Hepatocyte (in vitro differentiated cells): Measurements from ENCODE around the gene TMEM259. TPM values are rescaled to one million over a fixed set of nuclear protein-coding genes. Genes with fewer than 3 reads are reported as not detected.

Experiments
- DNase-seq: peaks from one replicate; pipeline ENCODE4 v3.0.0-alpha.2; 2016; ENCODE audit warnings: low spot score
- H2AFZ ChIP-seq: fragments of 200-600 bp; sonication (generic); 2 replicates; pipeline ENCODE4 v1.6.0; 2016; ENCODE audit warnings: antibody characterized with exemption, mild to moderate bottlenecking
- H3K27ac ChIP-seq: fragments of 200-600 bp; sonication (generic); 2 replicates; pipeline ENCODE4 v1.5.1; 2016; ENCODE audit warnings: mild to moderate bottlenecking
- H3K27me3 ChIP-seq: fragments of 200-600 bp; sonication (generic); 2 replicates; pipeline ENCODE4 v1.6.1; 2016
- H3K36me3 ChIP-seq: fragments of 200-600 bp; sonication (generic); replicated peaks from 2 replicates; pipeline ENCODE4 v1.5.1; 2016; ENCODE audit warnings: low read depth; ENCODE audit not compliant: insufficient read depth
- H3K4me1 ChIP-seq: fragments of 200-600 bp; sonication (generic); 2 replicates; pipeline ENCODE4 v1.5.1; 2016; ENCODE audit warnings: mild to moderate bottlenecking, moderate library complexity; ENCODE audit not compliant: insufficient read depth
- H3K4me2 ChIP-seq: fragments of 200-600 bp; sonication (generic); 2 replicates; pipeline ENCODE4 v1.6.0; 2016
- H3K4me3 ChIP-seq: fragments of 200-600 bp; sonication (generic); 2 replicates; pipeline ENCODE4 v1.5.1; 2016; ENCODE audit warnings: mild to moderate bottlenecking
- H3K79me2 ChIP-seq: fragments of 200-600 bp; sonication (generic); 2 replicates; pipeline ENCODE4 v1.6.0; 2017; ENCODE audit warnings: mild to moderate bottlenecking
- H3K9me2 ChIP-seq: fragments of 200-600 bp; sonication (generic); replicated peaks from 2 replicates; pipeline ENCODE4 v1.6.0; 2017; ENCODE audit warnings: mild to moderate bottlenecking; ENCODE audit not compliant: insufficient read depth
- H3K9me3 ChIP-seq: fragments of 200-600 bp; sonication (generic); 2 replicates; pipeline ENCODE4 v1.5.1; 2016; ENCODE audit warnings: low read depth, mild to moderate bottlenecking
- H4K20me1 ChIP-seq: fragments of 200-600 bp; sonication (generic); 2 replicates; pipeline ENCODE4 v1.6.0; 2016; ENCODE audit warnings: mild to moderate bottlenecking; ENCODE audit not compliant: insufficient read depth, poor library complexity, severe bottlenecking
- EZH2 ChIP-seq: fragments of 200-600 bp; sonication (generic); IDR thresholded peaks from 2 replicates; pipeline ENCODE4 v1.6.1; 2016; ENCODE audit warnings: antibody characterized with exemption, mild to moderate bottlenecking, borderline replicate concordance
- EZH2phosphoT487 ChIP-seq: fragments of 200-600 bp; sonication (generic); IDR thresholded peaks from one replicate; pipeline ENCODE4 v1.6.1; 2018; ENCODE audit warnings: antibody characterized with exemption, mild to moderate bottlenecking, low read depth, moderate library complexity; ENCODE audit not compliant: unreplicated experiment, severe bottlenecking
- WGBS: methylation state at CpG from one replicate; pipeline ENCODE4 v1.1.6; 2016; ENCODE audit warnings: low lambda C conversion rate; ENCODE audit errors: missing lambda C conversion rate; 5-methylcytosine and 5-hydroxymethylcytosine counted together
- polyA plus RNA-seq: library from polyadenylated mRNA; unstranded; fragments of >200 nt; fragmentation: Nextera tagmentation; extraction: Ambion mirVana; gene quantifications from 2 replicates; pipeline ENCODE4 v1.2.1, GENCODE V29; 2016
- total RNA-seq: library from RNA; depleted of rRNA; stranded (reverse); fragments of >200 nt; gene quantifications from 2 replicates; pipeline ENCODE4 v1.2.3, GENCODE V29; 2014
- TF ChIP-seq, protein P1 (sequence below): fragments of 200-600 bp; sonication (generic); IDR thresholded peaks from 2 replicates; pipeline ENCODE4 v1.5.1; 2016; ENCODE audit warnings: antibody characterized with exemption, mild to moderate bottlenecking; ENCODE audit not compliant: poor library complexity

TMEM259 gene
- total and polyA plus RNA-seq, 2 experiments from 2014 or later, result 169 to 311 TPM

DNA sequence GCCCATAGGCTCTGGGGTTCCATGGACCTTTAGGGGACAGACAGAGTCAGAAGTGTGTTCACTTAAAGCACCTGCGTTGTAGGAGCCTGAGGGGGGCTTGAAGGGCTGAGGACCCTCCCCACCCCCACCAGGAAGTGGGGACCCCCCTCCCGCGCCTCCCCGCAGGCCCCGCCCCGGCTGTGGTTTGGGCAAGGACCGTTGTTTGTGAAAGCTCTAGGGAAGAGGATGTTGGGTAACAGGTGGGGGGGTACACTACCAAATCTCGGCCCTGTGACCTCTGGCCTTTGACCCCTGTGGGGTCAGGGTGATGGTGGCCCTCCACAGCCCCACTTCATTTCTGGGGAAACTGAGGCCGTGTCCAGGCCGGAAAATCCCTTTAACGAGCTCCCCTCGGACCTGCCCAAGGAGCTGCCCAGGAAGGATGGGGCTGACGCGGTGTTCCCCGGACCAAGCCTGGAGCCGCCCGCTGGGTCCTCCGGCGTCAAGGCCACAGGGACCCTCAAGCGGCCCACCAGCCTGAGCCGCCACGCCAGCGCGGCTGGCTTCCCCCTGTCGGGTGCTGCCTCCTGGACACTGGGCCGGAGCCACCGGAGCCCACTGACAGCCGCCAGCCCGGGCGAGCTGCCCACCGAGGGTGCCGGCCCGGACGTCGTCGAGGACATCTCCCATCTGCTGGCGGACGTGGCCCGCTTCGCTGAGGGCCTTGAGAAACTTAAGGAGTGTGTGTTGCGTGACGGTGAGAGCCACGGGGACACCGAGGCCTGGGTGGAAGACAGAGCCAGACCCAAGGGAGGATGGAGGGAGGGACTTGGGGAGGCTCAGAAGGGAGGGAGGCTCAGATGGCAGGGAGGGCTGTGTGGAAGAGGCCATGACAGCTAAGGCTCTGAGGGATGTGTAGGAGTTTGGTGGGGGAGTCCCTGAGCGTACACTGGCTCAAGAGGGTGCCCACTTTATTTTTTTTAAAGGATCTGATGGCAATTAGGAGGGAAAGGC, 47.4 kb upstream of the TMEM259 start:
- Histone ChIP-seq H3K4me1 (peaks cover 28% of the 10 kb centered on the region), H3K9me3 (no peaks in the 10 kb centered on the region), H3K27ac (no peak overlapping the region), H3K27me3 (peaks cover 50% of the 10 kb centered on the region), H3K79me2 (no peaks in the 10 kb centered on the region), H3K9me2 (no peaks in the 10 kb centered on the region), H3K36me3 (no peaks in the 10 kb centered on the region), H2AFZ (no peak overlapping the region), H3K4me2 (no peak overlapping the region), H4K20me1 (no peaks in the 10 kb centered on the region), H3K4me3 (no peak overlapping the region)
- TF ChIP-seq EZH2phosphoT487 (no peak), EZH2 (no peak)
- TF ChIP-seq, protein P1, sequence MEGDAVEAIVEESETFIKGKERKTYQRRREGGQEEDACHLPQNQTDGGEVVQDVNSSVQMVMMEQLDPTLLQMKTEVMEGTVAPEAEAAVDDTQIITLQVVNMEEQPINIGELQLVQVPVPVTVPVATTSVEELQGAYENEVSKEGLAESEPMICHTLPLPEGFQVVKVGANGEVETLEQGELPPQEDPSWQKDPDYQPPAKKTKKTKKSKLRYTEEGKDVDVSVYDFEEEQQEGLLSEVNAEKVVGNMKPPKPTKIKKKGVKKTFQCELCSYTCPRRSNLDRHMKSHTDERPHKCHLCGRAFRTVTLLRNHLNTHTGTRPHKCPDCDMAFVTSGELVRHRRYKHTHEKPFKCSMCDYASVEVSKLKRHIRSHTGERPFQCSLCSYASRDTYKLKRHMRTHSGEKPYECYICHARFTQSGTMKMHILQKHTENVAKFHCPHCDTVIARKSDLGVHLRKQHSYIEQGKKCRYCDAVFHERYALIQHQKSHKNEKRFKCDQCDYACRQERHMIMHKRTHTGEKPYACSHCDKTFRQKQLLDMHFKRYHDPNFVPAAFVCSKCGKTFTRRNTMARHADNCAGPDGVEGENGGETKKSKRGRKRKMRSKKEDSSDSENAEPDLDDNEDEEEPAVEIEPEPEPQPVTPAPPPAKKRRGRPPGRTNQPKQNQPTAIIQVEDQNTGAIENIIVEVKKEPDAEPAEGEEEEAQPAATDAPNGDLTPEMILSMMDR, result no peak
- WGBS, result 94% methylated on average over 39 of the region's 45 CpGs
- no peak for DNase-seq

DNA sequence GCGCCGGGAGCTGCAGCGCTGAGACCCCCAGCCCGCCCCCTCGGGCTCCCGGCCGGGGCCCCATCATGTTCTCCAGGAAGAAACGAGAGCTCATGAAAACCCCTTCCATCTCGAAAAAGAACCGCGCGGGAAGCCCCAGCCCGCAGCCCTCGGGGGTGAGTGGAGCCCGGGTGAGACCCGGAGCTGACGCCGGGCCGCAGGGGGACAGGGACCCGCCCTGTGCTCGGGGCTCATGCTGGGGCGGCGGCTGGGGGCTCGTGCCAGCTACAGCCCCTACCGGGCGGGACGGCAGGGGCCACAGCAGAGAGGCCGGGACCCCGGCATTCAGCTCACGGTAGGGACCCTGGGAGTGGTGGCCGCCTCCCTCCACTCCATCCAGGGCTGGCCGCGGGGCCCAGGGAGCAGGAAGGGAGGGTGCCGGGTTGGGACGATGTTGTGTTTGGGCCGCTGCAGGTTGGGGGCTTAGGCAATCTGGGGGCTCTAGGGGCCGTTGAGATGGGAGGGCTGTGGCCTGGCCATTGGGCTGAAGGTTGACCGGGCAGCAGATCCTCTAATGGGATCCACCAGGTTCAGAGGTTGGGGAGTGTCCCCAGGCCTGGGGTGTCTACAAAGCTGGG, 46.5 kb upstream of the TMEM259 start:
- Histone ChIP-seq H3K9me2 (no peaks in the 10 kb centered on the region), H3K4me3 (no peak overlapping the region), H3K36me3 (no peaks in the 10 kb centered on the region), H3K4me2 (peak overlapping the region; percentile 93), H2AFZ (no peak overlapping the region), H3K27ac (no peak overlapping the region), H3K9me3 (no peaks in the 10 kb centered on the region), H3K27me3 (peaks cover 50% of the 10 kb centered on the region), H3K4me1 (peaks cover 28% of the 10 kb centered on the region), H4K20me1 (no peaks in the 10 kb centered on the region), H3K79me2 (no peaks in the 10 kb centered on the region)
- TF ChIP-seq EZH2phosphoT487 (no peak), EZH2 (no peak)
- TF ChIP-seq, protein P1, result no peak
- no peak for DNase-seq
- WGBS, result 21% methylated on average over 27 of the region's 38 CpGs

DNA sequence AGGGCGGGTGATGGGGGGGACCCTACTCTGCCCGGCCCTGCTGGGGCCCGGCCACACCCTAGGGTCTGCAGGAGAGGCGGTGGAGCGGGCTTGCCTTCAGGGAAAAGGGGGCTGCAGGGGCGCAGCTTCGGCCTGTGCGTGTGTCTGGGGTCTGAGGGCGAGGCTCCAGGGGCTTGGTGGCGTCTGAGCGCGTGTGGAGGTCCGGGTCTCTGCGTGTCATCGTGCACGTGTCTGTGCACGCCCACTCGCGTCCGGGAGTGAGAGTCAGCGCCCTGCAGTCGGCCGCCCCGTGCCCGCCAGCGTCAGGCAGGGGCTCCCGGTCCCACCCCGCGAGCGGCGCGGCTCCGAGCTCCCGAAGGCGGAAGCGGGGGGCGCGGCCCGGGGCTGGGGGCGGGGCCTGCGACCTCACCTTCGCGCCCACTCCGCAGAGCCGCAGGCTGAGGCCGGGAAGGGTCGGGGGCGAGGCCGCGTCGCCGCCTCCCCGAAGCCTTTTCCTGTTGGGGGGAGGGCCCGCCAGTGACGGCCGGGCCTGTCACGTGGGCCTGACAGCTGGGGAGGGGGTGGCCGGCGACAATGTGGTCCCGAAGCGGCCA, 45.9 kb upstream of the TMEM259 start, which contains the start of gene ARHGAP45:
ARHGAP45 (plus strand) TSS at position 420 of the 593 bp plus-strand sequence. CDS start 239 bp downstream, outside the sequence.
- peak; percentile 63 for DNase-seq
- Histone ChIP-seq H3K36me3 (no peaks in the 10 kb centered on the region), H3K79me2 (no peaks in the 10 kb centered on the region), H3K9me3 (no peaks in the 10 kb centered on the region), H3K4me2 (peak within 1 kb of the TSS; percentile 93), H3K9me2 (no peaks in the 10 kb centered on the region), H3K4me3 (no peak within 1 kb of the TSS), H3K27me3 (peaks cover 45% of the 10 kb centered on the region), H2AFZ (no peak within 1 kb of the TSS), H4K20me1 (no peaks in the 10 kb centered on the region), H3K27ac (peak within 1 kb of the TSS; percentile 86), H3K4me1 (peaks cover 28% of the 10 kb centered on the region)
- TF ChIP-seq EZH2phosphoT487 (no peak), EZH2 (no peak)
- TF ChIP-seq, protein P1, result no peak
- WGBS, result 10% methylated on average over 36 of the region's 61 CpGs
